GM12801 (cell line): ENCODE measurements around the gene ZNF414.

Source experiments
- CTCF ChIP-seq: IDR thresholded peaks from one replicate; pipeline ENCODE4 v1.5.1; 2011; ENCODE audit warnings: control low read depth; ENCODE audit not compliant: insufficient read length; ENCODE audit errors: extremely low read depth

ZNF414 gene

GRCh38 chr19:8544168-8544567, 30.2 kb upstream of the ZNF414 start:
- TF ChIP-seq CTCF, result no peak

- TF ChIP-seq CTCF, result no peak
Measured at GRCh38 chr19:8539621-8540149, 25.7 kb upstream of the ZNF414 start.

- no peak for TF ChIP-seq CTCF
Measured at GRCh38 chr19:8537099-8537498, 23.1 kb upstream of the ZNF414 start.

DNA sequence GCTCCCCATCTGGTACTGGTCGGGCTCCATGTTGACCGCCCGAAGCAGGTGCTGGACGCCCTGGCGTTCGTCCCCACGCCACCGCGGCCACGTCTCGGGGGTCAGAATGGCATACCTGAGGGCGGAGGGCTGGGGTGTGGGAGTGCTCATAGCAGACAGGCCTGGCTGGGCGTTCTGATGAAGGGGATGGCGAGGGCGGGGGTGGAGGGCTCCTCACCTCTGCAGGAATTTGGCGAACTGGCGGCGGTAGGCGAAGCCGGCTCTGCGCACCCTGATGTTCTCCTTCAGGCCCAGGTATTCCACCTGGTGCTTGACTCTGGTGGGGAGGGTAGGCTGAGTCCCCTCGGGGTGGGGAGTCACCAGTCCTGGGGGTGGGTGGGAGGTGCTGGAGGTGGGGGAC, 22.3 kb upstream of the ZNF414 start:
- TF ChIP-seq CTCF, result no peak

GRCh38 chr19:8532225-8532624, 18.3 kb upstream of the ZNF414 start:
- no peak for TF ChIP-seq CTCF

DNA sequence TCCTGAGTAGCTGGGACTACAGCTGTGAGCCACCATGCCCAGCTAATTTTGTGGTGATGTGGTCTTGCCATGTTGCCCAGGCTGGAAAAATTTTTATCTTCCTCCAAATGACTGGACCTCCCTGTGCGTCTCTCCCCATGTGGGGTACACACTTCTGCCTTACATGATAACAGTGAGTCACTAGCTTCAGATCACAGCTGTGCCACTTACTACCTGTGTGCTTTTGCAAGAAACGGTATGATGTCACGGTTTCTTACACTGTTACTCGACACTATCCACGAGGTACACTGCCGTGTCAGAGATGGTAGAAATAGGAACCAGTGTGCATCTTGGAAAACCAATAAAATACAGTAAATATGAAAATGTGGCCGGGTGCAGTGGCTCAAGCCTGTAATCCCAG, 17.5 kb upstream of the ZNF414 start:
- no peak for TF ChIP-seq CTCF

- TF ChIP-seq CTCF, result no peak
Measured at GRCh38 chr19:8530061-8530679, 16.2 kb upstream of the ZNF414 start.
